ENCODE data around the gene FILIP1. TPM values are rescaled to one million over a fixed set of nuclear protein-coding genes. Genes with fewer than 3 reads are reported as not detected.

Gene FILIP1
- total RNA-seq (2013; cell fraction: nucleolus; rRNA removed): 2.8 and 3.3 TPM in 2 replicates
- total RNA-seq (2014; rRNA removed) (0.56 and 0.71 TPM in 2 replicates), total RNA-seq (2014; rRNA removed; fragmentation: Illumina TruSeq; extraction: Trizol) (0.92 and 0.98 TPM in 2 replicates), total RNA-seq (2021) (0.43 and 0.54 TPM in 2 replicates), polyA plus RNA-seq (2011; rRNA removed) (2.0 and 3.1 TPM in 2 replicates), polyA plus RNA-seq (2014; fragmentation: Illumina TruSeq; extraction: Trizol) (0.48 and 0.74 TPM in 2 replicates), polyA plus RNA-seq (2014; fragmentation: Nextera tagmentation; extraction: Ambion mirVana) (under 1 TPM; 0.23 to 0.33 TPM), polyA plus RNA-seq (2014; rRNA removed) (0.25 and 0.32 TPM in 2 replicates), polyA plus RNA-seq (2016; fragmentation: Nextera tagmentation; extraction: Ambion mirVana) (under 1 TPM; 0.29 to 0.40 TPM), polyA minus RNA-seq (2011; rRNA and poly(A)+ RNA removed) (2.9 and 3.3 TPM in 2 replicates), Bru-seq, nascent RNA (percentile 57 among the genes with signal in this experiment), BruChase-seq, experiment 1, labeled RNA remaining after a 6-hour chase (percentile 51 among the genes with signal in this experiment), BruChase-seq, experiment 2, labeled RNA remaining after a 2-hour chase (percentile 52 among the genes with signal in this experiment)
- polyA plus RNA-seq (2011; ENCODE audit: low read depth): 0.14 TPM
- polyA plus RNA-seq (2011; cell fraction: cytosol; rRNA removed): 1.0 and 1.2 TPM in 2 replicates
- 1.0 and 1.3 TPM in 2 replicates for polyA plus RNA-seq (2011; cell fraction: nucleus; rRNA removed)
- 0.15 and 0.25 TPM in 2 replicates for polyA plus RNA-seq (2012)
- 0.94 and 1.2 TPM in 2 replicates for polyA minus RNA-seq (2011; cell fraction: cytosol; rRNA and poly(A)+ RNA removed)
- polyA minus RNA-seq (2011; cell fraction: nucleus; rRNA and poly(A)+ RNA removed): 1.3 and 1.5 TPM in 2 replicates
- long read RNA-seq, experiment 1, partial matches to known transcripts: 4 of 6 reads
- long read RNA-seq, experiment 1, other reads (novel, unspliced or antisense): 2 of 6 reads
- long read RNA-seq, experiment 2, partial matches to known transcripts: 53 of 68 reads
- long read RNA-seq, experiment 2, other reads (novel, unspliced or antisense): 15 of 68 reads

DNA sequence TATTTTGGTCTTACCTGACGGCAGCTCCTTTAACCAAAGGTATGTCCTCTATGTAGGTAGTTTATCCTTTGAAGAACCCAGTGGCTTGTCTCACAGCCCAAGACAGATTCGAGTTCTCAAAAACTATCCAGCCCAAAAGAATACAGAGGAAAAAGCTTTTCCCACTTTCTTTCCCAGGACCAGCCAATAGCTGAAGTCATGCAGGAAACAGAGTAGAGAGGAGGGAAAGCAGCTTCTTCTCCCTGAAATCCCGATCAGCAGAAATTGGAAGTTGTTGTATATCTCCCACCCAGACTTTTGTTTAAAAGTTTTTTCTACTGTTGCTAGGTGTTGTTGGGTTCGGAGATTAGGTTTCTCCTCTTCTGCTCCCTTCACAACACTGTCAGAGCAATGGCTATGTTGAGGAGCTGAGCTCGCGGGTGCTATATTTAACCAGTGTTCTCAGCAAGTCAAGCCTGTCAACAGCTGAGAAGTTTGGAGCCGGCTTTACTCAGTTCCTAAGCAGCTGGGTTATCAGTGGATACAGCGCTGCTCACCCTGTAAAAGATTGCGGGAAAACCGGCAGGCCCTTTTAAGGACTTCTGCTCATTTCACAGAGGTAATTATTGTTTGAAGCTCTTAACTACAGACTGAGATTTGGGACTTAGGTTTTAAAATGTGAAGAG lies at the start of gene FILIP1:
Gene FILIP1, minus strand, starts transcription at position 401 of the 665 bp plus-strand sequence. CDS start 78,828 bp downstream, outside the sequence.
- RAD21 ChIA-PET (ENCODE audit: unreplicated experiment): interaction anchor here (0.8 to 5.1 kb wide), 15 partner anchors 10 to 226 kb away, joined by 3 to 25 read pairs (median 7); partner anchors contain the start of gene TMEM30A
- CTCF ChIA-PET: interaction anchor here (0.6 to 3.1 kb wide), 14 partner anchors 9 to 250 kb away, joined by 3 to 11 read pairs (median 5); partner anchors contain the start of gene COX7A2
- 92% methylated on average over 10 of the region's 10 CpGs for whole genome bisulfite sequencing (ENCODE audit: insufficient coverage, insufficient replicate concordance, low lambda C conversion rate, missing lambda C conversion rate)
- no peaks in the 10 kb centered on the region; the same call in 1 of the 3 replicates for H3K9me3 ChIP-seq (replicated peaks; ENCODE audit: control insufficient read depth, insufficient read depth, low read length)
- peak within 1 kb of the TSS; percentile 21; the same call in 1 of the 2 replicates for H3K9ac ChIP-seq (ENCODE audit: control insufficient read depth, insufficient read depth, low read length)
- TSS peak; percentile 93 for BruUV-seq (replicated peaks)
- POLR2A ChIA-PET: interaction anchor here (0.9 to 2.0 kb wide), 8 partner anchors 9 to 213 kb away, joined by 3 to 12 read pairs (median 5); partner anchors contain the start of genes SENP6 and TMEM30A
- H3K4me2 ChIP-seq (ENCODE audit: control insufficient read depth, insufficient read depth): peak within 1 kb of the TSS; percentile 72
- ATAC-seq (peak; percentile 44), FAIRE-seq (no peak), DNase-seq (ENCODE audit: low read depth, low spot score) (no peak)
- SMC1A ChIA-PET (ENCODE audit: uncharacterized antibody, unreplicated experiment): interaction anchor here (0.5 to 5.5 kb wide), 34 partner anchors 8 to 250 kb away, joined by 3 to 64 read pairs (median 4); partner anchors contain the start of gene COX7A2
- no peaks in the 10 kb centered on the region for H3K36me3 ChIP-seq (ENCODE audit: control insufficient read depth in 2 of 2, insufficient read depth in 2 of 2, low read length in 1 of 2)
- H3K27me3 ChIP-seq (replicated peaks in 1 of 2; ENCODE audit: control insufficient read depth in 2 of 2, insufficient read depth in 2 of 2, low read length in 1 of 2): no peaks in the 10 kb centered on the region
- H4K20me1 ChIP-seq (ENCODE audit: control insufficient read depth, insufficient read depth): no peaks in the 10 kb centered on the region
- H3K4me1 ChIP-seq (ENCODE audit: control insufficient read depth, insufficient read depth, low read length): peaks cover 27% of the 10 kb centered on the region
- intact Hi-C loops (cut with micrococcal nuclease; ENCODE audit: unreplicated experiment) (loop anchor here (2.0 to 10.0 kb wide), 4 partner anchors 21 to 261 kb away; partner anchors contain the start of gene TMEM30A), in situ Hi-C loops (cut with MboI) (no loop called here)
- no peaks in the 10 kb centered on the region for H3K79me2 ChIP-seq (ENCODE audit: control insufficient read depth, insufficient read depth, low read length)
- H3K4me3 ChIP-seq: peak within 1 kb of the TSS; percentile 39; the same call in 1 of the 2 replicates
- no peak for TF ChIP-seq SMC3 (IDR thresholded peaks at IDR 0.05; ENCODE audit: borderline replicate concordance, low read length)
- TF ChIP-seq IKZF2 (IDR thresholded peaks at IDR 0.05): 0 out of 4 replicates have a peak, but pooled peaks of 1 of the 2 experiments have one; percentile 8
- TF ChIP-seq SIN3A (IDR thresholded peaks at IDR 0.05; ENCODE audit: low read depth, low read length): no peak
- TF ChIP-seq NR2F1 (conservative IDR thresholded peaks at IDR 0.05): no peak
- peak within 1 kb of the TSS; percentile 59 for H2AFZ ChIP-seq (ENCODE audit: control insufficient read depth, low read depth, low read length)
- peak within 1 kb of the TSS; percentile 63 for H3K27ac ChIP-seq (ENCODE audit: control insufficient read depth, insufficient read depth)

All from GM12878 (cell line).